IMR-90 (cell line): ENCODE data around the gene CTIF. TPM values are rescaled to one million over a fixed set of nuclear protein-coding genes. Genes with fewer than 3 reads are reported as not detected.

Experiments used
- ATAC-seq: fragments of 200-7000 bp; cut with Tn5 transposase; 2 replicates; pipeline ENCODE4 v1.9.1; 2020; ENCODE audit warnings: low read depth, mild to moderate bottlenecking, moderate library complexity
- BruUV-seq: library from RNA; stranded (reverse); fragments of 400-500 nt; replicated peaks from 2 replicates; lab custom pipeline; 2021; lab: Mats Ljungman, UMichigan
- CTCF ChIA-PET: fragments of 300-600 bp; formaldehyde crosslinking; extraction: SDS; loops from one replicate; lab custom pipeline; 2021; ENCODE audit warnings: antibody characterized with exemption; lab: Yijun Ruan, JAX
- POLR2A ChIA-PET: fragments of 300-600 bp; sonication (Branson Sonifier 250); formaldehyde crosslinking; loops from one replicate; lab custom pipeline; 2022; ENCODE audit warnings: antibody characterized with exemption; ENCODE audit not compliant: unreplicated experiment; lab: Charles Lee
- DNase-seq: peaks from one replicate; pipeline ENCODE4 v3.0.0; 2013
- H2AFZ ChIP-seq: replicated peaks from 2 replicates; pipeline ENCODE3; 2013; ENCODE audit warnings: low read length, mild to moderate bottlenecking; ENCODE audit not compliant: poor library complexity
- H2AK5ac ChIP-seq: 2 replicates; pipeline ENCODE4 v1.6.1; 2013; ENCODE audit warnings: low read depth, low read length, inconsistent platforms
- H2AK9ac ChIP-seq: replicated peaks from 2 replicates; pipeline ENCODE3; 2013; ENCODE audit warnings: mild to moderate bottlenecking, low read depth, low read length, moderate library complexity; ENCODE audit not compliant: poor library complexity
- H2BK120ac ChIP-seq: 2 replicates; pipeline ENCODE4 v1.6.1; 2013; ENCODE audit warnings: low read depth, low read length, inconsistent platforms
- H2BK15ac ChIP-seq: 3 replicates; pipeline ENCODE4 v1.6.1; 2013; ENCODE audit warnings: low read depth, low read length, inconsistent platforms
- H2BK20ac ChIP-seq: 2 replicates; pipeline ENCODE4 v1.6.1; 2013; ENCODE audit warnings: low read depth, mild to moderate bottlenecking, inconsistent platforms, low read length, moderate library complexity
- H2BK5ac ChIP-seq: 2 replicates; pipeline ENCODE4 v1.6.1; 2013; ENCODE audit warnings: mild to moderate bottlenecking, low read depth, low read length, inconsistent platforms; ENCODE audit not compliant: poor library complexity, severe bottlenecking
- H3K14ac ChIP-seq: replicated peaks from 2 replicates; pipeline ENCODE4 v1.6.1; 2013; ENCODE audit warnings: low read depth, low read length, inconsistent platforms
- H3K18ac ChIP-seq: 2 replicates; pipeline ENCODE4 v1.6.1; 2013; ENCODE audit warnings: low read depth, low read length, control low read depth
- H3K23ac ChIP-seq: 2 replicates; pipeline ENCODE4 v1.6.1; 2013; ENCODE audit warnings: low read depth, low read length, inconsistent platforms
- H3K27ac ChIP-seq: 2 replicates; pipeline ENCODE4 v1.5.1; 2013; ENCODE audit warnings: mild to moderate bottlenecking, control low read depth, low read length; ENCODE audit not compliant: insufficient read depth
- H3K27me3 ChIP-seq: 2 replicates; pipeline ENCODE4 v1.6.1; 2013; ENCODE audit warnings: low read length; ENCODE audit not compliant: control insufficient read depth, insufficient read depth
- H3K36me3 ChIP-seq: 2 replicates; pipeline ENCODE4 v1.6.1; 2013; ENCODE audit warnings: low read length, mixed read lengths; ENCODE audit not compliant: control insufficient read depth, insufficient read depth
- H3K4ac ChIP-seq: 2 replicates; pipeline ENCODE4 v1.6.1; 2013; ENCODE audit warnings: low read depth, low read length, inconsistent platforms
- H3K4me1 ChIP-seq: 2 replicates; pipeline ENCODE4 v1.6.1; 2013; ENCODE audit warnings: low read length, mixed read lengths; ENCODE audit not compliant: control insufficient read depth, insufficient read depth
- H3K4me2 ChIP-seq: 2 replicates; pipeline ENCODE4 v1.6.1; 2013; ENCODE audit warnings: low read depth, mild to moderate bottlenecking, control low read depth, low read length, moderate library complexity
- H3K4me3 ChIP-seq: 2 replicates; pipeline ENCODE4 v1.5.1; 2013; ENCODE audit warnings: low read depth, mild to moderate bottlenecking, control low read depth, low read length, moderate library complexity; ENCODE audit not compliant: insufficient read depth
- H3K56ac ChIP-seq: 2 replicates; pipeline ENCODE4 v1.6.1; 2013; ENCODE audit warnings: low read length, inconsistent platforms; ENCODE audit not compliant: insufficient read depth; ENCODE audit errors: extremely low read depth
- H3K79me1 ChIP-seq, 2 experiments: 2 replicates each; pipeline ENCODE4 v1.6.1; 2013; ENCODE audit warnings: low read length in 2 of 2, inconsistent platforms in 1 of 2, low read depth in 1 of 2
- H3K9ac ChIP-seq: 2 replicates; pipeline ENCODE4 v1.6.1; 2013; ENCODE audit warnings: low read depth, low read length, control low read depth
- H3K9me1 ChIP-seq: 2 replicates; pipeline ENCODE4 v1.6.1; 2013; ENCODE audit warnings: low read length, inconsistent platforms; ENCODE audit not compliant: insufficient read depth
- H3K9me3 ChIP-seq: 2 replicates; pipeline ENCODE4 v1.6.1; 2013; ENCODE audit warnings: low read length; ENCODE audit not compliant: control insufficient read depth, insufficient read depth
- H4K20me1 ChIP-seq: 2 replicates; pipeline ENCODE4 v1.6.1; 2013; ENCODE audit warnings: low read length, inconsistent platforms; ENCODE audit not compliant: insufficient read depth
- H4K5ac ChIP-seq: 2 replicates; pipeline ENCODE4 v1.6.1; 2013; ENCODE audit warnings: mild to moderate bottlenecking, low read depth, low read length, control low read depth
- H4K8ac ChIP-seq, 2 experiments: 2 replicates each; pipeline ENCODE4 v1.6.1; 2013; ENCODE audit warnings: low read depth in 2 of 2, low read length in 2 of 2, control low read depth in 1 of 2, inconsistent platforms in 1 of 2
- H4K91ac ChIP-seq: 2 replicates; pipeline ENCODE4 v1.6.1; 2013; ENCODE audit warnings: low read depth, low read length, inconsistent platforms; ENCODE audit not compliant: insufficient read depth
- BHLHE40 ChIP-seq: fragments of 150-350 bp; IDR thresholded peaks from 2 replicates; pipeline ENCODE4 v1.6.1; 2016; ENCODE audit warnings: mild to moderate bottlenecking, low read depth, low read length
- CTCF ChIP-seq: conservative IDR thresholded peaks from 2 replicates; pipeline ENCODE4 v1.5.1; 2012; ENCODE audit warnings: mild to moderate bottlenecking, low read depth, low read length, improper control_type of control experiment
- ELK1 ChIP-seq: fragments of 150-350 bp; IDR thresholded peaks from 2 replicates; pipeline ENCODE4 v1.6.1; 2016; ENCODE audit warnings: low read depth, mild to moderate bottlenecking, low read length, moderate library complexity, borderline replicate concordance
- FOS ChIP-seq: fragments of 150-350 bp; IDR thresholded peaks from 2 replicates; pipeline ENCODE4 v1.6.1; 2016; ENCODE audit warnings: low read depth, low read length
- RAD21 ChIP-seq: IDR thresholded peaks from 2 replicates; pipeline ENCODE4 v1.6.1; 2012; ENCODE audit warnings: low read length, improper control_type of control experiment
- SMC3 ChIP-seq: fragments of 150-350 bp; IDR thresholded peaks from 2 replicates; pipeline ENCODE4 v1.6.1; 2016; ENCODE audit warnings: low read depth, mild to moderate bottlenecking, antibody characterized with exemption, low read length, moderate library complexity
- USF2 ChIP-seq: fragments of 150-350 bp; IDR thresholded peaks from 2 replicates; pipeline ENCODE4 v1.6.1; 2017; ENCODE audit warnings: mild to moderate bottlenecking, antibody characterized with exemption, low read length, low read depth
- WGBS, 2 experiments: methylation state at CpG; one replicate each; pipeline versions ENCODE4 v1.1.5 to v1.1.7; 2013; ENCODE audit warnings: missing lambda C conversion rate in 2 of 2; ENCODE audit not compliant: insufficient read length in 1 of 2; ENCODE audit errors: extremely low coverage in 2 of 2; 5-methylcytosine and 5-hydroxymethylcytosine counted together
- dilution Hi-C: fragments of 300-500 bp; cut with HindIII; formaldehyde crosslinking; loops from one replicate; pipeline ENCODE4 v1.14.3; 2018; ENCODE audit warnings: low sequenced_read_pairs; ENCODE audit not compliant: unreplicated experiment
- in situ Hi-C: fragments of 300-500 bp; cut with MboI; formaldehyde crosslinking; loops from 3 replicates; pipeline ENCODE4 v1.14.3; 2019; ENCODE audit warnings: low sequenced_read_pairs, inconsistent platforms, mixed read lengths
- intact Hi-C: fragments of 100-400 bp; cut with micrococcal nuclease; formaldehyde crosslinking; loops from 2 replicates; pipeline ENCODE4 v1.10.0; 2022
- polyA plus RNA-seq, 3 experiments: library from polyadenylated mRNA; depleted of rRNA; stranded (reverse); fragments of >200 nt; gene quantifications; 2 replicates each; pipeline ENCODE4 v1.2.3, GENCODE V29; 2012; ENCODE audit warnings: low replicate concordance in 1 of 3
- total RNA-seq: library from RNA; depleted of rRNA; stranded (reverse); fragments of >200 nt; gene quantifications from 2 replicates; pipeline ENCODE4 v1.2.3, GENCODE V29; 2012

Gene CTIF
- total and polyA plus RNA-seq, 2 of the 4 experiments (the other 2 are of a cell fraction), result 25.1 to 57.0 TPM

GRCh38 chr18:48762022-48762421 is 223.2 kb downstream of the CTIF start:
- Histone ChIP-seq H4K5ac (no peak overlapping the region), H2BK5ac (no peak overlapping the region), H2AFZ (peak overlapping the region; percentile 17), H4K91ac (no peak overlapping the region), H2BK20ac (no peak overlapping the region), H3K4me2 (no peak overlapping the region), H3K18ac (no peak overlapping the region), H4K8ac (no peak overlapping the region), H3K4me3 (no peak overlapping the region), H3K27me3 (no peaks in the 10 kb centered on the region), H2AK9ac (no peak overlapping the region), H3K14ac (0 out of 2 replicates have a peak overlapping the region, but pooled peaks have one; percentile 5), H3K36me3 (peaks cover 57% of the 10 kb centered on the region), H2AK5ac (no peak overlapping the region; the same call in 1 of the 2 replicates), H3K9me1 (peaks cover 48% of the 10 kb centered on the region), H3K9ac (no peak overlapping the region), H3K4me1 (peaks cover 25% of the 10 kb centered on the region), H3K23ac (no peak overlapping the region), H3K79me1 (peaks cover 28 to 85% of the 10 kb centered on the region in 2 experiments), H3K56ac (no peak overlapping the region), H2BK15ac (no peak overlapping the region), H3K9me3 (no peaks in the 10 kb centered on the region), H2BK120ac (no peak overlapping the region), H3K27ac (no peak overlapping the region), H3K4ac (no peak overlapping the region; the same call in 1 of the 2 replicates), H4K20me1 (peaks cover 35% of the 10 kb centered on the region)
- in situ Hi-C loops, result no loop called here
- TF ChIP-seq ELK1, result no peak
- no peak for TF ChIP-seq RAD21
- TF ChIP-seq USF2, result no peak
- TF ChIP-seq FOS, result no peak
- TF ChIP-seq SMC3, result no peak
- no peak for TF ChIP-seq BHLHE40
- TF ChIP-seq CTCF, result no peak
- 100% methylated on average over 5 of the region's 6 CpGs; no CpG with 5 or more reads in 1 of the 2 experiments for WGBS, 2 experiments
- dilution Hi-C loops, result no loop called here
- POLR2A ChIA-PET, result no interaction called here
- ATAC-seq (no peak), DNase-seq (no peak)
- CTCF ChIA-PET, result no interaction called here
- intact Hi-C loops, result no loop called here
- no TSS peak for BruUV-seq
